ENCODE results near the gene ZNF71. TPM values are rescaled to one million over a fixed set of nuclear protein-coding genes. Genes with fewer than 3 reads are reported as not detected.
A peak's percentile ranks its signal among the peaks of the same experiment; 100 is the strongest.

The ZNF71 gene
- polyA plus RNA-seq (ENCODE audit: insufficient read length in 4 of 4): 10 to 100 TPM in 2 of 4 donors, 1 to 10 TPM in 2; 8.1 to 11.3 (median 9.5) TPM

- peak; percentile 63 to 86 (median 76) for DNase-seq (ENCODE audit: low read depth in 4 of 4, low spot score in 2 of 4)
Measured at GRCh38 chr19:56594783-56595547, at the start of gene ZNF71. ZNF71 (plus strand) TSS chr19:56595302; CDS start chr19:56601559, 6,257 bp downstream.

DNA sequence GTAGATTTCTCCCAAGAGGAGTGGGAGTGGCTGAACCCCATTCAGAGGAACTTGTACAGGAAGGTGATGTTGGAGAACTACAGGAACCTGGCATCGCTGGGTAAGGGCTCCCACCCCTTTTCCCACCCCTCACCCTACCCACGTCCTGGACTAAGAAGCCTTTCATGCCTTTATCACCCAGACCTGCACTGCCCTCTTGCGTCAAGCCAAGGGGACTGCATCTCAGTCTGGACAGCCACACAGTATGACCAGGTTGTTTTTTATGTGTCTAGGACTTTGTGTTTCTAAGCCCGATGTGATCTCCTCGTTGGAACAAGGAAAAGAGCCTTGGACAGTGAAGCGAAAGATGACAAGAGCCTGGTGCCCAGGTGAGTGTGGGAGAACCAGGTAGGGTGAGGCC lies 47.6 kb upstream of the ZNF71 start:
- DNase-seq (ENCODE audit: low read depth in 4 of 4, low spot score in 2 of 4): no peak

DNA sequence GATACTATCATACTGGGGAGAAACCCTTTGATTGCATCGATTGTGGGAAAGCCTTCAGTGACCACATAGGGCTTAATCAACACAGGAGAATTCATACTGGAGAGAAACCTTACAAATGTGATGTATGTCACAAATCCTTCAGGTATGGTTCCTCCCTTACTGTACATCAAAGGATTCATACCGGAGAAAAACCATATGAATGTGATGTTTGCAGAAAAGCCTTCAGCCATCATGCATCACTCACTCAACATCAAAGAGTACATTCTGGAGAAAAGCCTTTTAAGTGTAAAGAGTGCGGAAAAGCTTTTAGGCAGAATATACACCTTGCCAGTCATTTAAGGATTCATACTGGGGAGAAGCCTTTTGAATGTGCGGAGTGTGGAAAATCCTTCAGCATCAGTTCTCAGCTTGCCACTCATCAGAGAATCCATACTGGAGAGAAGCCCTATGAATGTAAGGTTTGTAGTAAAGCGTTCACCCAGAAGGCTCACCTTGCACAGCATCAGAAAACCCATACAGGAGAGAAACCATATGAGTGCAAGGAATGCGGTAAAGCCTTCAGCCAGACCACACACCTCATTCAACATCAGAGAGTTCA lies 40.7 kb upstream of the ZNF71 start:
- no peak for DNase-seq (ENCODE audit: low read depth in 4 of 4, low spot score in 2 of 4)

- no peak for DNase-seq (ENCODE audit: low read depth in 4 of 4, low spot score in 2 of 4)
Measured at GRCh38 chr19:56562766-56563165, 32.3 kb upstream of the ZNF71 start.

DNA sequence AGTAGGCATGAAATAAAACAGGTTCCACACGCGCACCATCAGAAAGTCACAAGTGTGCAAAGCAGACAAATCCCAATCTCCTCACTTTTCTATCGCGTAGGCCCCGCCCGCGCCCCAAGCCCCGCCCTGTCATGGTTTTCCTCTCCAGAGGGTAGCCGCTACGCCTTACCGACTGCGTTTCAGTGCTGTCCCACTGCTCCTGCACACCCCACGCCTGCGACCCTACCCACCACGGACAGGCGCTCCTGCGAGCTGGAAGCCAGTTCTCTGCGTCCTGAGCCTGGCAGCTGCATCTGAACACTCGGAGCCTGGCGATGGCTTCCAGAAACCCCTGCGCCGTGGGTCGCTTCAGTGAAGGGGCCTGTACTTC lies 28.2 kb upstream of the ZNF71 start:
- DNase-seq (ENCODE audit: low read depth in 4 of 4, low spot score in 2 of 4): peak in 1 of 4 donors; percentile 50

DNA sequence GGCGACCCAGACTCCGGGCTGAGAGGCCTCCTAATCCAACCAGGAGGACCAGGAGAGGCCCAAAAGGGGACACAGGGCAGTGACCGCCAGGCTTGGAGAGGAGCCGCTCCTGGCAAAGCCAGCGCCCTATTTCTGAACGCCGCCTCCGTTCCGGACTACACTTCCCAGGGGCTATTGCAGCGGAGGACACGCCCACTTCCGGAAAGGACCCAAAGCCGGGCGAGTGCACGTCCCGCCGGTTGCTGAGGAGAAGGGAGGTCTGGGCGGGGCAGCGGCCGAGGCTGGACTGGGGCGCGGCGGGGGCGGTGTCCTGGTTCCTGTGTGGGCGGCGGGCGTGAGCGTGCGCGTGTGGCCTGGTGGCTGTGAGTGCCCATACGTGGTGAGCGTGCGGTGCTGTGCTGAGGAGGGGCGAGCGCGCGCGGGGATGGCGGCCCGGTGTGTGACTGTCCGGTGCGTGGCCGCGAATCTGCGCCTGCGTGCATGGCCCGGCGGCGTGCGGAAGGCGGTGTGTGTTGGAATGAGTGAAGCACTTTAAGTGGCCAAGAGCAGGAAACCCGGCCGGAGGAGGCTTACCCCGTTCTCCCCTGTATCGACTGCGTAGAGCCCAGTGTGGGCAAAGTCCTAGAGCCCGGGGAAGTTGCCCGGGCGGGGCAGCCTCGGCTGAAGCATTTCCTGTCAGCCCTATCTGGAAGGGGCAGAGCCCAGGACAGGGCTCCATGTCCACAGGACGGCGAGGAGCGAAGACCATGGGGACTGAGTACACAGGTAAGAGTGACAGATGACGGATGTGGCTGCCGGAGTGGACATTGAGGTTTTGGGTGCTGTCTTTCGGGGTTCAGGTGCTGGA lies 27.6 kb upstream of the ZNF71 start, which contains the start of gene ZNF470:
Gene ZNF470, plus strand, starts transcription at position 195 of the 847 bp plus-strand sequence. CDS start 2,844 bp downstream, outside the sequence.
- peak; percentile 63 to 91 (median 79) for DNase-seq (ENCODE audit: low read depth in 4 of 4, low spot score in 2 of 4)

DNA sequence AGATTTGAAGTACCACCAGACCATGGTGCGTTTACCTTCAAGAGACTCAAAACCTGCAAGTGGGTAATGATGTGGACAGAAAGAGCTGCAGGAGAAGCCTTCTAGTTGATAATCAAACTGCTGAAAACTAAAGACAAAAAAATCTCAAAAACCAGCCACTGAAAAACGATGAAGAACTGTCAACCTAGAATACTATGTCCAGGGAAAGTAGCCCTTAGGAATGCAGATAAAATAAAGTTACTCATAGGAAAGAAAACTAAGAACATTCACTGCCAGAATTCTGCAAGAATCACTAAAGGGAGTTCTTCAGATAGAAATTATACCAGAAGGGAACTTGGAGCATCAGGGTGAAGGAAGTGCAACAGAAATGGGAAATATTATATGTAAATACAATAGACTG lies 22.5 kb upstream of the ZNF71 start:
- no peak for DNase-seq (ENCODE audit: low read depth in 4 of 4, low spot score in 2 of 4)

DNA sequence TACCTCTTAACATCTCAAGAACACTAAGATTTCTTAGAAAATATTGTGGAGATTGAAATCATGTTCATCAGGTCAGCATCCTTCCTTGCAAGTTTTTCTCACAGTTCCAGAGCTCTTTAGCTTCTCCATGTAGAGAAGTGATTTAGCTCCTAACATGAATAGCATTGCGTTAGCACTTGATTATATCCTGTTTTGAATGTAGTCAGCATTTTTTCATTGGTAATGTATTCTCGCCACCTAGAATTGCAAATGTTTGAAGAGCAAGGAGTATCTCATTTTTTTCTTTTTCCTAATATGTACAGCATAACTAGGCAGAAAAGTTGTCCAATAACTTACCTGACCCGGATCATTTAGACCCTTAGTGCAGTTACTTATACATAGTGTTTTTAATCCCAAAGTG lies 21.2 kb upstream of the ZNF71 start:
- no peak for DNase-seq (ENCODE audit: low read depth in 4 of 4, low spot score in 2 of 4)

DNA sequence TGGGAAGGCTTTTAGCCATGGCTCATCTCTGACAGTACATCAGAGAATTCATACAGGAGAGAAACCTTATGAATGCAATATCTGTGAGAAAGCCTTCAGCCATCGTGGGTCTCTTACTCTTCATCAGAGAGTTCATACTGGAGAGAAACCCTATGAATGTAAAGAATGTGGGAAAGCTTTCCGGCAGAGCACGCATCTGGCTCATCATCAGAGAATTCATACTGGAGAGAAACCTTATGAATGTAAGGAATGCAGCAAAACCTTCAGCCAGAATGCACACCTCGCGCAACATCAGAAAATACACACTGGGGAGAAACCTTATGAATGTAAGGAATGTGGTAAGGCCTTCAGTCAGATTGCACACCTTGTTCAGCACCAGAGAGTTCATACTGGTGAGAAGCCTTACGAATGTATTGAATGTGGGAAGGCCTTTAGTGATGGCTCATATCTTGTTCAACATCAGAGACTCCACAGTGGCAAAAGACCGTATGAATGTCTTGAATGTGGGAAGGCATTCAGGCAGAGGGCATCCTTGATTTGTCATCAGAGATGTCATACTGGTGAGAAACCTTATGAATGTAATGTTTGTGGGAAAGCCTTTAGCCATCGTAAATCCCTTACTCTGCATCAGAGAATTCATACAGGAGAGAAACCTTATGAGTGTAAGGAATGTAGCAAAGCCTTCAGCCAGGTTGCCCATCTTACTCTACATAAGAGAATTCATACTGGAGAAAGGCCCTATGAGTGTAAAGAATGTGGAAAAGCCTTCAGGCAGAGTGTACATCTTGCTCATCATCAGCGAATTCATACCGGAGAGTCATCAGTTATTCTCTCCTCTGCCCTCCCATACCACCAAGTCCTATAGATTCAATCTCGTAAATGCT lies 17.1 kb upstream of the ZNF71 start:
- no peak for DNase-seq (ENCODE audit: low read depth in 4 of 4, low spot score in 2 of 4)

DNA sequence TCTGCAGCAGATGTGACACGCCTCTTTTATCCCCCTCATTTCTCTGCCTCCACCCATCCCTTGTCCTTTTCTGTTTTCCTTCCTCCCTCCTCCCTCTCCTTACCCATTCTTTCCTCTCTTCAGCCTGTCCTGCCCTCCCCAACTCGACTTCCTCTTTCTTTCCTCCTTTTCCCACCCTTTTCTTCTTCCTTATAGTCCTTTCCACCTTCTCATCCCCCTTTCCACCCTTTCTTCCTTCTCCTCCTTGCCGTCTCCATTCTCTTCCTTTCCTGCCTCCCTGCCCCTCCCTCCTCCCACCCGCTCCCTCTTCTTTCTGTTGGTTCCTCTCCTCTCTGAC lies 688 bp upstream of the ZNF71 start:
- no peak for DNase-seq (ENCODE audit: low read depth in 4 of 4, low spot score in 2 of 4)

GRCh38 chr19:56595548-56595899 lies 422 bp downstream of the ZNF71 start:
- DNase-seq (ENCODE audit: low read depth in 4 of 4, low spot score in 2 of 4): peak in 1 of 4 donors; percentile 8

DNA sequence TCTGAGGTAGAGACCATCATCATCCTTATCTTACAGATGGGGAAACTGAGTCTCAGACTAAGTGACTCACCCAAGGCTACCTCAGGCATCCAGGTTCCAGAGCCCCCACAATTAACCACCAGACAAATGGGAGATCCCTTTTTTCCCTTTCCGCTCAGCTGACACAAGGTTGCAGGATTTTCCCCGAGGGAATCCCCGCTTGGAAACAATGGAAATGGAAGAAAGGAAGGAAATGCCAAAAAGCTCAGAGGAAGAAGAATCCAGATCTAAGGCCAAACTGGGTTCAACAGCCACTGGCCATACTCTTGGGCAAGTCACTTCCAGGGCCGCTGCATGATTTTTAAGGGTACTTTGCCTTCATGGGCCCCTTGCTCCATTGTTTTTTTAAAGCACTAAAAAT lies 1.6 kb downstream of the ZNF71 start:
- no peak for DNase-seq (ENCODE audit: low read depth in 4 of 4, low spot score in 2 of 4)

- DNase-seq (ENCODE audit: low read depth in 4 of 4, low spot score in 2 of 4): no peak
Measured at GRCh38 chr19:56597696-56598095, 2.6 kb downstream of the ZNF71 start.

- DNase-seq (ENCODE audit: low read depth in 4 of 4, low spot score in 2 of 4): no peak
Measured at GRCh38 chr19:56601375-56601774, 6.3 kb downstream of the ZNF71 start.

GRCh38 chr19:56603829-56604228 lies 8.7 kb downstream of the ZNF71 start:
- no peak for DNase-seq (ENCODE audit: low read depth in 4 of 4, low spot score in 2 of 4)

DNA sequence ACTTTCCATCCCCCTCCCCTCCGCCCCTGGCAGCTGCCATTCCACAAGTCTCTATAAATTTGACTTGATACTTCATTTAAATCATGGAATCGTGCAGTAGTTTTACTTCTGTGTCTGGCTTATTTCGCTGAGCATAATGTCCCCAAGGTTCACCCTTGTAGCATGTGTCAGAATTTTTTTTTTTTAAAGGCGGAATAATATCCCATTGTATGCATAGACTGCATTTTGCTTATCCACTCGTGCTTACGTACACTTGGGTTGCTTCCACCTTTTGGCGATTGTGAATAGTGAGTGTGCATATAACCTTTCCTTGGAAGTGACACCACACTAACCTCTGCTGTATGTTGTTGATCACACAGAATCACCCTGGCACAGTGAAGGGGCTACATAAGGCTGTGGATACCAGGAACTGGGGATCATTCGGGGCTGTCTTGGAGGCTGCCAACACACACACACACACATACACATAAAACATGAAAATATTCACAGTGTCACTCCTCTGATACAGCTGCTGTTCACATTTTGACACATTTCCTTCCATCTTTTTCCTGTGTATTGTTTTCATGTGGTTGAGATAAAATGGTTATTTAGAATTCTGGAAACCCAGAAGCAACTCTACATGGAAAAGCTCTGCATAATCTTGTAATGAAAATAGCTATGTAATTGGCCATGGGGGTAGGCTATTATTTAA lies 13.3 kb downstream of the ZNF71 start:
- DNase-seq (ENCODE audit: low read depth in 4 of 4, low spot score in 2 of 4): no peak

DNA sequence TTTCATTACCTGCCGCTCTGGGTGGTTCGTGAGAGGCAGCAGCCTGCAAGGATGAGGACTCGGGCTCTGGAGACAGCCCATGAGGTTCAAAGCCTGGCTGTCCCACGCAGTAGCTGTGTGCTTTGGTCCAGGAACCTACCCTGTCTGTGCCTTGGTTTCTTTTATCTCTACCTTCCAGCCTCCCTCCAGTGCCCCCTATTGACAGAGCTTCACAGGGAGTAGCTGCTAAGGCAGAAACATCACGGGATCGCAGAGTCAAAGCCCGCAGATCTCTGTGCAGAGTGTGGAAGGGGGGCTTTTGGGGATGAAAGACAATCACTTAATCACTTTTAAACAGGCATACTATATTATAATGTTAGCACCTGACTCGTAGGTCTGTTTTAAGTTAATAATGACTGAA lies 16.2 kb downstream of the ZNF71 start:
- no peak for DNase-seq (ENCODE audit: low read depth in 4 of 4, low spot score in 2 of 4)

DNA sequence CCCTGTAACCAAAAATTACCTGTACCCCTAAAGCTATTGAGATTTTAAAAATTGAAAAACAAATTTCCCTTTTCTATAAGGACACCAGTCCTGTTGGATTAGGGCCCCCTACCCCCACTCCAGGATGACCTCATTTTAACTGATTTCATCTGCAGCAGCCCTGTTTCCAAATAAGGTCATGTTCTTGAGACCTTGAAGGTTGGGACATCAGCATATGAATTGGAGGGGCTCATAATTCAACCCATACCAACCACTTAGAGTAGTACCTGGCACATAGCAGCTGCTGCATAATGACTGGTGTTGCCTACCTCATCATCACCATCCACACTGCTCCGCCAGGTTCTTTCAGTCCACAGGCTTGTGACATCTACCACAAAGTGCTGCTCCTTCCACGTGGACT lies 17.6 kb downstream of the ZNF71 start:
- no peak for DNase-seq (ENCODE audit: low read depth in 4 of 4, low spot score in 2 of 4)

DNA sequence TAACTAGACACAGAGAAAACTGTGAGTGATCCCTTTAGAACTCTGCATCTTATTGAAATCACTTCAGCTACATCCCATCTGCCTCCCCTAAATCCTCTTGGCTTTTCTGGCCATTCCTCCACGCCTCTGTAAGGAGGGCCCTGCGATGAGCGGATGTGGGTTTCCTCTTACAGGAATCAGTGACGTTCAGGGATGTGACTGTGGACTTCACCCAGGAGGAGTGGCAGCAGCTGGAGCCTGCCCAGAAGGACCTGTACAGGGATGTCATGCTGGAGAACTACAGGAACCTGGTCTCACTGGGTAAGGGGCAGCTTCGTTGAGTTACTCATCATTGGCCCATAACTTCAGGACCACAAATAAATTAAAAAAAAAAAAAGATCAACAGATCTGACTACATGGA lies 18.5 kb downstream of the ZNF71 start:
- DNase-seq (ENCODE audit: low read depth in 4 of 4, low spot score in 2 of 4): no peak

- DNase-seq (ENCODE audit: low read depth in 4 of 4, low spot score in 2 of 4): no peak
Measured at GRCh38 chr19:56617531-56617930, 22.4 kb downstream of the ZNF71 start.

Measured in left renal cortex interstitium (tissue), 4 donors.